ENCODE results near the gene TRIM5.

Gene TRIM5

GRCh38 chr11:5622802-5623201, 62.1 kb downstream of the TRIM5 start:
- DNase-seq, result no peak

- DNase-seq, result no peak
These were observed 63.3 kb downstream of the TRIM5 start for GRCh38 chr11:5621580-5621979.

- DNase-seq, result no peak
These were observed 64.0 kb downstream of the TRIM5 start for GRCh38 chr11:5620651-5621521.

GRCh38 chr11:5618807-5619206, 66.1 kb downstream of the TRIM5 start:
- no peak for DNase-seq

Measured in inflammatory macrophage treated with lipopolysaccharide for 1 hour (primary cell).